GM18502 (cell line): ENCODE measurements around the gene TMEM130.
"Not testable (repeated sequence)": the region's sequence is repeated elsewhere in the genome, so short reads cannot be mapped to it uniquely, and the experiment has no call there.

ENCODE experiments used
- ATAC-seq: cut with Tn5 transposase; IDR thresholded peaks from one replicate; pipeline ENCODE4 v1.9.1; 2021; ENCODE audit warnings: mild to moderate bottlenecking; ENCODE audit not compliant: unreplicated experiment, poor library complexity

Gene TMEM130

DNA sequence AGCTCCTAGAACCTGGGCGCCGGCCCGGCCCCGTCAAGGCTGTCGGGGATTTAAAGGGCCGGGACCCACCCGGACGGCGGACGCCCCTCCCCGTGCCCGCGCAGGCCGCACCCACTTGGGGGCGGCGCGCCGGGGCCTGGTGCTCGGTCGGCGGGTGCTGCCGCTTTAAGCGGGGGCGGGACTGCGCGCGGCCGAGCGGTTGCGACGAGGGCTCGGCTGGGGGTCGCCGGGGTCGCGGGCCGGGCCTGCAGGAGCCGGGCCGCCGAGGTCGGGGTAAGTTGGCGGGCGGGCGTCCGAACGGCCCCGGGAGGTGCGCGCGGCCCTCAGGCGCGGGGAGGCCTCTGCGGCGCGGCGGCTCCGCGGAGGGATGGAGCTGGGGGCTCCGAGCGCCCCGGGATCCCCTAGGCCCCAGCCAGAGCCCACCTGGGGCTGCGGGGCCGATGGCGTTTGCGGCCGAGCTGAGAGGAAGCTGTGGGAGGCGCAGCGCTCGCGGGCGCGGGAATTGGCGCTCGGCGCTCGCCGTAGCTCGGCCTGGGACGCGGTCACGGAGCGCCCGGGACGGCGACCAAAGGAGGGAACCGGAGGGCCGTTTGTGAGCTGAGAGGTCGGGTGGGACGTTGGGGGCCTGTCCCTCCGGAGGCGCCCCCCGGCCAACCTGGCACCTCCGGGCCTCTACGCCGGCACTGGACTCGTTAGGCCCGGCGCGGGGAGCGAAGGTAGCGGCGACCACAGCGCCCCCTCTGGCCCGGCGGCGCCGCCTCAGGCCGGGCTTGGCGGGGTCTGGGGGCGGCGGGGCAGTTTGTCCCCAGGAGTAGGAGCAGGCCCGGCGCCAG, 8.8 kb upstream of the TMEM130 start, which contains the start of gene TRRAP:
Gene TRRAP, plus strand, starts transcription at position 168 of the 833 bp plus-strand sequence. CDS start 2,619 bp downstream, outside the sequence.
- ATAC-seq = peak; percentile 70

DNA sequence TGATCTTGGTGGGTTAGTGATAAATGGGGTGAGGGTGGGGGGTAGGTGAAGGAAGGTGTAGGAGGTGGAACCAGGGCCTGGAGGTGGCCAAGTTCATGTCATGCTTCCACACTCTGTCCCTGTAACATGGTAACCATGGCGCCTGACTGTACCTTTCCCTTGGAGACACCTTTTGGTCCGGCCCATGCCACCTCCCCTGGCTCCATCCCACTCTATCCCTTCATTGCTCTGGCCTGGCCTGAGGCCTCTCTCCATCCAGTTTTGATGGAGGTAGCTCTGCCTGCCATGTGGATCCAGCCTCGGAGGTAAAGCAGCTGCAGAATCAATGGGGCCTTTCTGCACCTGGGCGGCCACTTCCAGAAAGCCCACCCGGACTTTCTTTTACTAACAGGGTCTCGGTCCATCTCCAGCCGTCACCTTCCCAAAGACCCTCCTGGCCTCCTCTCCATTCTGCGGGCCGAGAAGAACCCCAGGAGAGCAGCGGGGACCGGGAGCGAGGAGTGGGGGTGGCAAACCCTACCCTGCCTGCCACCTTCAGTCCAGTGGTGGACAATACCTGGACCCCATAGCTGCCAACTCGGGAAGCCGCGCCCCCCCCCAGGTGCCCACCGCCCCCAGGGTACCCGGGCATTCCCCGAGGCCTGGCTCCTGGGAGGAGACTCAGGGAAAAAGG, 8.0 kb upstream of the TMEM130 start:
- no peak for ATAC-seq

DNA sequence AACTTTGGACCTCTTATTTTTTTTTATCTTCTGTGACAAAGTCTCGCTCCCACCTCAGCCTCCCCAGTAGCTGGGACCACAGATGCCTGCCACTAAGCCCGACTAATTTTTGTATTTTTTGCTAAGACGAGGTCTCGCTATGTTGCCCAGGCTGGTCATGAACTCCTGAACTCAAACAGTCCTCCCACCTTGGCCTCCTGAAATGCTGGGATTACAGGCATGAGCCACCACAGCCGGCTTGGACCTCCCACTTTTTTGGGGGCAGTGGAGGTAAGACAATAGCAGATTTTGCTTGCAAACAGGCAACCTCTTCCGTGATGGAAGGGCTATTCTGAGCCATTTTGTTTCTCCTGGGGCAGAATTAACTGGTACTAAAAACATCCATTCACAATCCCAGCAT, 7.3 kb upstream of the TMEM130 start:
- no peak for ATAC-seq

DNA sequence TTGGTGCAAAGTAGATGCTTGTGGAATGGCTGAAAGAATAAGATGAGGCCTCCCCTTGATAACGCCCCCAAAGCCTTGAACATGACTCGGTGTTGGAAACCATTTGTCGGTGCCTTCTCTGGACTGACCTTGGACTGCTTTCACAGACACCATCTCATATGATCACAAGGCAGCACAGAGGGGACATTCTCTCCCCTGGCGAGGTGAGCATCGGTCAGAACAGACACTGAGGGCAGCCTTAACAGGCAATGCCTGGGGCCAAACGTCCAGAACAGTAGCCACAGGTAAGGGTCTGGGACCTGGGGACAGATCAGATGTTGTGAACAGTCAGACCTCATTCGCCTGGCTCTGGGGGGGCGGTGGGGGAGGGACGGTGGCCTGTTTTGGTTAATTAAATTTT, 5.7 kb upstream of the TMEM130 start:
- ATAC-seq = no peak

DNA sequence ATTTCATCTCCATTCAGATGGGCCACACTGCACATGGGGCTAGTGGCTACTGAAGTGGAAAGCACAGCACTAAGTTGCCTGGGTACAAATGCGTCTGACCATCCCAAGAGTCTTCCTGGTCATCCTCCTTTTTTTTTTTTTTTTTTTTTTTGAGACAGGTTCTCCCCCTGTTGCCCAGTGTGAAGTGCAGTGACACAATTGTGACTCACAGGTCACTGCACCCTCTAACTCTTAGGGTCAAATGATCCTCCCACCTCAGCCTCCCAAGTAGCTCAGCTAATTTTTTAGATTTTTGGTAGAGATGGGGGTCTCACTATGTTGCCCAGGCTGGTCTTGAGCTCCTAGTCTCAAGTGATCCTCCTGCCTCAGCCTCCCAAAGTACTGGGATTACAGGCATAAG, 5.1 kb upstream of the TMEM130 start:
- no peak for ATAC-seq

DNA sequence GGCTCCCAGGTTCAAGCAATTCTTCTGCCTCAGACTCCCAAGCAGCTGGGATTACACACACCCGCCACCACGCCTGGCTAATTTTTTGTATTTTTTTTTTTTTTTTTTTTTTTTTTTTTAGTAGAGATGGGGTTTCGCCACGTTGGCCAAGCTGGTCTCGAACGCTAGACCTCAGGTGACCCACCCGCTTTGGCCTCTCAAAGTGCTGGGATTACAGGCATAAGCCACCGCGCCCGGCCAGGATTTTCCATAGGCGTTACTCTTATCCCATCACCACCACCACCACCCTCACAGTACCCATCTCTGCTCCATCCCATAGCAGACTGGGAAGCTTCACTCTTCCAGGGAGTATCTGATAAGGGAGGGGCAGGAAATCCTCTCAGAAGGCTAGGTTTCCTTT, 3.8 kb upstream of the TMEM130 start:
- ATAC-seq = not testable (repeated sequence)

DNA sequence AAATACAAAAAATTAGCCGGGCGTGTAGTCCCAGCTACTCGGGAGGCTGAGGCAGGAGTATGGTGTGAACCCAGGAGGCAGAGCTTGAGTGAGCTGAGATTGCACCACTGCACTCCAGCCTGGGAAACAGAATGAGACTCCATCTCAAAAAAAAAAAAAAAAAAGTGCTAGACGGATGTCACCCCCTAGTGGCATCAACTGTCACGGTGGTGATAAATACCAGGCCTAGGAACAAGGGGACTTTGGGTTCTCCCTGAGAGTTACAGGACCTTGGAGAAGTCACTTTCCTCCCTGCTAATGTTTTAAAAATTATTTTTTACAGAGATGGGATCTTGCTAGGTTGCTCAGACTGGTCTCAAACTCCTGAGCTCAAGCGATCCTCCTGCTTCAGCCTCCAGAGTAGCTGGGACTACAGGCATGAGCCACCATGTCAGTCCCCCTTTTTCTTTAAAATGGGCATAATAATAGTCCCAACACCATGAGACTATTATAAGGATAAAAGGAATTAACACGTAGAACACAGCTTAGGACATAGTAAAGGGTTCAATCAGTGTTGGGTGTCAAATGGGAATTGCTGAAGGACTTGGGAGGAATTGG, 2.6 kb upstream of the TMEM130 start:
- no peak for ATAC-seq

DNA sequence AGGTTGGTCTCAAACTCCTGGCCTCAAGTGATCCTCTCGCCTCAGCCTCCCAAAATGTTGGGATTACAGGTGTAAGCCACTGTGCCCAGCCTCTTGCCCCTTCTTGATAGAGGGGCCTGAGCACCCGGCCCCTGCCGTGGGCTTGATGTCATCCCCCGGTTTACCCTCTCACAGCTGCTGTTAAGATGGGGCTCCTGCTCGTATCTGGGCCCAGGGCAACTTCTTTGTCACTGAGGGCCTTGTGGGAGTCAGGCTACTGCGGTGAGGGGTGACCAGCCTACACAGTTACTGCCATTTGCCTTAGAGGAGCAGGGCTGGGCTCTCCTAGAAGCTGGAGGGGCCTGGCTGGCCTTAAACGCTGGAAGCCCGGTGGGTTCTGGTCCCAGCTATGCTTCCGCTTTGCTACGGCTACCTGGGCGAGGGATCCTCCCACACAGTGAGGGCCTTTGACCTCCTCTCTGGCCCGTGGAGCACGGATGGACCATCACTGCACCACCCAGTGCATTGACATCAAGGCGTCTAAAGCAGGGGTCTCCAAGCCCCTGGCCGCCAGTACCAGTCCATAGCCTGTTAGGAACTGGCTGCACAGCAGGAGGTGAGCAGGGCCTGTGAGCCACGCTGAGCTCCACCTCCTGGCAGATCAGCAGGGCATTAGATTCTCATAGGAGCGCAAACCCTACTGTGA, 1.1 kb upstream of the TMEM130 start:
- ATAC-seq = no peak

DNA sequence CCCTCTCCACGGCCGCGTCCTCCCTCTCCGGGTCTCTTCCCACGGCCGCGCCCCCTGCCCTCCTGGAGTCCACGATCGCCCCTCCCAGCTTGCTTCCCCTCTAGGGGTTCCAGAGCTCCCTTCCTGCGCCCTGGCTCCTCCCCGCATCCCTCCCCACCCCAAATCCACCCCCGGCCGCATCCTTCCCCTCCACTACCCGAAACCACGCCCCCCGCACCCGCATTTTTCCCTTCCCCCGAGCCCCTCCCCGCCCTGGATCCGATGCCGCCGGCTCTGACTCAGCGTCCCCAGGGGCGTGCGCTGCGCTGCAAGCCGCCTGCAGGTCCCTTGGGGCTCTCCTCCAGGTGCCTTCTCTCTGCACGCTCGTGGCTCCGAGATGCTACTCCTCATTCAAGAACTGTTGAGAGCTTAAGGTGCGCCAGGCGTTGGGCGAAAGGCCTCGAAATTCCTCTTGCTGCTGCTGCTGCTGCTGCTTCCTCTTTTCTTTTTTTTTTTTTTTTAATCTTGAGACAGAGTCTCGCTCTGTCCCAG, 372 bp upstream of the TMEM130 start:
- peak; percentile 72 for ATAC-seq

DNA sequence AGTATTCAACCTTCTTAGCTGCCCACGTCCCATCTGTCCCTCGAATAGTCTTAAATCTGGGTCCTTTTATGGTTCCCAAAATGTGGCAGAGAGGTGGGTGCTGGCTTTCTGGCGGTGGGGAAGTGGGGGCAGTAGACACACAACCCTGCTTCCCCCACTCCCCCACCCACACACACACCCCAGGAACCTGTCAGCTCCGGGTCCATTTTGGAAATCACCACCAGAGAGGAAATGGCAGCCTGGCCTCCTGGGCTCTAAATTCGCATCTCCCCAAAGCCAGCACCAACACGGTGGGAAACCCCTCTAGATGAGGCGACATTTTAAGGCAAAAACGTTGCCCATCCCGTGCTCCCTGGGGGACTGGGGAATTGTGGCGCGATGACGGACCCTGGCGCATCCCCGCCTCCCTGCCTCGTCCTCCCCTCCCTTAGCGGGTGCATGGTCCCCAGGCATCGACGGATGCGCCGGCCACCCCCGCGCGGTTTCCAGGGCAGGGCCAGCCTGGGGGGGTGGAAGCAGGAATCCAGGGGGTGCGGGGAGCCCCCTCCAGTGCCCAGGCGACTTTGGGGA, 702 bp downstream of the TMEM130 start:
- no peak for ATAC-seq

DNA sequence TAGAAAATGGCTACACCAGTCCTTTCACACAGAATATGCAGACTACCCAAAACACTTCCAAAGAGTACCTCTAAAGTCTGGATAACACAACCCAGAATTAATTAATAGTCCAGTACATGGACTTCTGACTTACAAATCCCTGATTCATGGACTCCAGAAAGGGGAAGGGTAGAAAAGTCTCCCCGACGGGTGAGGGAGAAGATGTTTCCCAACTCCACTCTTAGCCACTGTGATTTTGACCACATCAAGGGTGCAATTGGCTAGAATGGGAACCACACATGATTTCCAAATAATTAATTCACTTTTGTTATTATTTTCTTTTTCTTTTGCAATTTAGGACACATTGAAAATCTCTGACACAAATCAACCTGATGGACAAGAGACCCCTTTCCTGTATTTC, 1.4 kb downstream of the TMEM130 start:
- ATAC-seq = no peak

DNA sequence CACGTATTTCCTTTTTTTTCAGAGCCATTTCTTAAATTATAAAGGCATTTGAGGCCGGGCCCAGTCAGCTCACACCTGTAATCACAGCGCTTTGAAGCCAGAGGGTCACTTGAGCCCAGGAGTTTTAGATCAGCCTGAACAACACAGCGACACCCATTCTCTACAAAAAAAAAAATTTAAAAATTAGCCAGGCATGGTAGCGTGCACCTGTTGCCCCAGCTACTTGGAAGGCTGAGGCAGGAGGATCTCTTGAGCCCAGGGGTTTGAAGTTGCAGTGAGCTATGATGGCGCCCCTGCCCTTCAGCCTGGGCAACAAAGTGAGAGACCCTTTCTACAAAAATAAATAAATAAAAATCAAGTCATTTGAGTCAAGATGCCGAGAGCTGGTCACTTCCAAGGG, 3.0 kb downstream of the TMEM130 start:
- ATAC-seq = no peak

DNA sequence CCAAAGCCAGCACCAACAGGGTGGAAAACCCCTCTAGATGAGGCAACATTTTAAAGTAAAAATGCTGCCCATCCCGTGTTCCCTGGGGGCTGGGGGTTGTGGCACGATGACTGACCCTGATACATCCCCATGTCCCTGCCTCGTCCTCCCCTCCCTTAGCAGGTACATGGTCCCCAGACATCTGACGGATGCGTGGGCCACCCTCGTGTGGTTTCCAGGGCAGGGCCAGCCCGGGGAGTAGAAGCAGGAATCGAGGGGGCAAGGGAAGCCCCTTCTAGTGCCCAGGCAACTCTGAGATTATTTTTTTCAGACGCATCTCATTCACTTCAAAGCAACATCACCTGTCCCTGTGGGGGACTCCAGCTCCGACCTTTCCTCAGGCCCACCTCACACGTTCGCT, 3.5 kb downstream of the TMEM130 start:
- ATAC-seq = no peak

DNA sequence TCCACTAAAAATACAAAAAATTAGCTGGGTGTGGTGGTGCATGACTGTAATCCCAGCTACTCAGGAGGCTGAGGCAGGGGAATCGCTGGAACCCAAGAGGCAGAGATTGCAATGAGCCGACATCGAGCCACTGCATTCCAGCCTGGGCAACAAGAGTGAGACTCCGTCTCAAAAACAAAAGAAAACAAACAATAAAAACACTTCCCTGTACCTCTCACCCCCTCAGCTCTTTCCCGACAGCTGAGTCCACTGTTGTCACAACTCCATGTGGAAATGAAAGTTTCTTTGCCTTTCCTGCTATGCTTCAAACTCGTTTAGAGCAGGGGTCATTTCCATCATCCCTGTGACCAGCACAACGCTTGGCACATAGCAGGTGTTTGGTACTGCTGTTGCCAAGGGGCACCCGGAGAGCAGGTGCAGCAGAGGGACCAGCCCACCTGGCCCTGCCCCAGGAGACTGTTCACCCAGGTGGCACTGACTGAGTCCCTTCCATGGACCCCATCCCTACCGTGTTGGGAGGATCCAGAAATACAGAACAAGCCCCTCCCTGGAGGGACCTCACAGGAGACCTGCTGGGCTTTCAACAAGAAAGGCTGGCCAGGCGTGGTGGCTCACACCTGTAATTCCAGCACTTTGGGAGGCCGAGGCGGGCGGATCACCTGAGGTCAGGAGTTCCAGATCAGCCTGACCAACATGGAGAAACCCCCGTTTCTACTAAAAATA, 4.9 kb downstream of the TMEM130 start:
- ATAC-seq = no peak

DNA sequence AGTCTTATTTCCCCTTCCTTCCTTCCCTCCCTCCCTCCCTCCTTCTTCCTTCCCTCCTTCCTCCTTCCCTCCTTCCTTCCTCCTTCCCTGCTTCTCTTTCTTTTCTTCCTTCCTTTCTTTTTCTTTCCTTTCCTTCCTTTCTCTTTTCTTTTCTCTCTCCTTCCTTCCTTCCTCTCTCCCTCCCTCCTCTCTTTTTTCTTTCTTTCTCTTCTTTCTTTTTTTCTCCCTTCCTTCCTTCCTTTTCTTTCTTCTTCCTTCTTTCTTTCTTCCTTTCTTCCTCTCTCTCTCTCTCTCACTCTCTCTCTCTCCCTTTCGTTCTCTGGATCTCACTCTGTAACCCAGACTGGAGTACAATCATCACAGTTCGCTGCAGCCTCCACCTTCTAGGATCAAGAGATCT, 6.2 kb downstream of the TMEM130 start:
- no peak for ATAC-seq

DNA sequence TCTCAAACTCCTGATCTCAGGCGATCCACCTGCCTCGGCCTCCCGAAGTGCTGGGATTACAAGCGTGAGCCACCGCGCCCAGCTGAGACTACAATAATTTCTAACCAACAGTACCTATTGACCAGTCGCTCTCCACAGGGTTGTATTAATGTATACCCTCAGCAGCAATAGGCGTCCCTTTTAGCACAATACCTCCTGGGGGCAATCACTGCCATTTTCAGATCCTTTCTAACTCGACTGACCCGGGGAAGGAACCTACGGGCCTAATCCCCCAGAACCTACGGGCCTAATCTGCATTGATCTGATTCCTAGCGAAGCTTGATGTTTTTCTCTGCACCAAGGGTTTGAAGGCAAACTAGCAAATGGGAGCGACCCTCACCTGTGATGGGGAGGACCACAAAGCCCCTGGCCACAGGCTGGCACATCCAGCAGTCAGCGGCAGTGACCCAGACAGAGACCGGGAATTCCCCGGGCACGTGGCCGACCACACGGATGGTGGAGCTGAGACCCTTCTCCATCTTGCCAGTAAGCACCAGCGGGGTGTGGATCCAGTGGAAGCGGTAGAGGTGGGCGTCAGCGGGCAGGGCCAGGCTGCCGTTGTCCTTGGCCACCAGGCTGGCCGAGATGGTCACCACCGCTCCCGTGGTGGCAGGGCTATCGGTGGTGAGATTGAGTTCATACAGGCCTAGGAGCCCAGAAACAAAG, 6.9 kb downstream of the TMEM130 start:
- no peak for ATAC-seq

DNA sequence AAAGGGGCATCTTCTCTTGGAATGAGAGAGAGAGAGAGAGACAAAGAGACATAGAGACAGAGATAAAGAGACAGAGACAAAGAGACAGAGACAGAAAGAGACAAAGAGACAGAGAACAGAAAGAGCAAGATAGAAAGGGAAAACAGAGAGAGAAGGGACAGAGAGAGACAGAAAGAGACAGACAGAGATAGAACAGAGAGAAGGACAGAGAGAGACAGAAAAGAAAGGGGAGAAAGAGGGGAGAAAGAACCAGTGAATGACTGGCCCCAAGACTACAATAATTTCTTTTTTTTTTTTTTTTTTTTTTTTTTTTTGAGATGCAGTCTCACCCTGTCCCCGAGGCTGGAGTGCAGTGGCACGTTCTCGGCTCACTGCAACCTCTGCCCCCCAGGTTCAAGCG, 7.6 kb downstream of the TMEM130 start:
- no peak for ATAC-seq

DNA sequence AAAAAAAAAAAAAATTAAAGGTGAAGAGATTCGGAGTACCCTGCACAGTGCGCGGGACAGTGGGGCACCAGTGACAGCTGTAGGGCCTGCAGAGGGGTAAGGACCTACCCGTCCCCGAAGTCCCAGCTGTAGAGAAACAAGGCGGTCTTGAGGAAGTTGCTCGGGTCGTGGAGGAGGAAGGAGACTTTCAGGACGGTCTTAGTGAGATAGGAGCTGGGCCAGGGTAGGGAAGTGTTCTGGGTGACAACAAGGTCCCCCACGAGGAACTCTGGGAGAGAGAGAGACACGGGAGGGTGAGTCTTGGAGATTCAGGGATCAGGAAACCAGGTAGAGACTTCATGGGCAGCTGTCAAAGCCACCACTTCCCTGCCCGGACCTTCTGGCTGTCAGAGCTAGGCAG, 9.7 kb downstream of the TMEM130 start:
- ATAC-seq = no peak
